HG03442 (cell line): ENCODE data around the gene ERC1.

Experiments used
- ATAC-seq: cut with Tn5 transposase; IDR thresholded peaks from one replicate; pipeline ENCODE4 v1.9.1; 2021; ENCODE audit warnings: mild to moderate bottlenecking, moderate library complexity; ENCODE audit not compliant: unreplicated experiment

ERC1 gene

DNA sequence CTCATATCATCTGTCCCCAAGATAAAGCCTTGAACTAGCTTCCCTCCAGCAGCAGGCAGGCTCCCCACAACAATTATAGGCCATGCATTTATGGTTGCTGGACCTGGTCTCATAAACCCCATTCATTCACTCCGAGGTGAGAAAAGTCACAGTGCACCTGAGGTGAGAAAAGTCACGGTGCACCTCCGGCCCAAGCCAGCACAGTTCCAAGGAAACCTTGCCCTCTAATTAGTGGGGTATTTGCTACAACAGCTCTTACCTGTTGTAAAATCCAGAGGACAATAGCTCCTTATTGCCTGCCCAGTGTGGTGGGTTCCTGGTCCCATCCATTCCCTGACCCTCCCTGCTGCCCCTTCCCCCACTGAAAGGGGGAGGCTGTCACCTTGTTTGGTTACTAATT lies 537.8 kb downstream of the ERC1 start:
- ATAC-seq: no peak

DNA sequence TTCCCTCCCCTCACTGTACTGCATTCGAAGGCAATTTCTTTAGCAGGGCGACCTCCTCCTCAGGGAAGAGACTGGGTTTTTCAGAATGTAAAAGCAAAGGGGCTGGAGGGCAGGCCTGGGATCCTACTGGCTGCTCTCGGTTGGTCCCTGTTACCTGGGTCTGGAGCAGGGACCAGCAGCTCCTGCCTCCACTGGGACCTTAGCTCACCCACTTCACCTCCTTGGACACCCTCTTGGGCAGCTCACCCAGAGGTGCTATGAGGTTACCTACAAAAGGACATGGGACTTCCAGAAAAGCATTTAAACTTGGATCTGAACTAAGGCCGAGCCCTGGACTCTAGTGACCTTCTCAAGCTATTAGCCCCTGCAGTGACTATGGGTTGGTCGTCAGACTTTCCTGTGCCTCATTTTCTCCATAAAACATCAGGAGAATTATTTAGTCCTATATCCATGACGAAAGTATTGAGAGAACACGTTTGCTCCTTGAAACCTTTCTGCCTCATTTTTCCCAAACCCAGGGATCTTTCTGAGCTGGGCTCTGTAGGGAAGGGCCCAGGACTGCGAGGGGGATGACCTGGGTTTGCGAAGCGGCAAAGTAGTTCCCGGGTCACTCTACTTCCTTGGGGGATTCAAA lies 538.3 kb downstream of the ERC1 start:
- ATAC-seq: no peak

- no peak for ATAC-seq
These were observed 539.0 kb downstream of the ERC1 start for GRCh38 chr12:1529862-1530591.

GRCh38 chr12:1530592-1531152 lies 539.6 kb downstream of the ERC1 start:
- ATAC-seq: no peak

DNA sequence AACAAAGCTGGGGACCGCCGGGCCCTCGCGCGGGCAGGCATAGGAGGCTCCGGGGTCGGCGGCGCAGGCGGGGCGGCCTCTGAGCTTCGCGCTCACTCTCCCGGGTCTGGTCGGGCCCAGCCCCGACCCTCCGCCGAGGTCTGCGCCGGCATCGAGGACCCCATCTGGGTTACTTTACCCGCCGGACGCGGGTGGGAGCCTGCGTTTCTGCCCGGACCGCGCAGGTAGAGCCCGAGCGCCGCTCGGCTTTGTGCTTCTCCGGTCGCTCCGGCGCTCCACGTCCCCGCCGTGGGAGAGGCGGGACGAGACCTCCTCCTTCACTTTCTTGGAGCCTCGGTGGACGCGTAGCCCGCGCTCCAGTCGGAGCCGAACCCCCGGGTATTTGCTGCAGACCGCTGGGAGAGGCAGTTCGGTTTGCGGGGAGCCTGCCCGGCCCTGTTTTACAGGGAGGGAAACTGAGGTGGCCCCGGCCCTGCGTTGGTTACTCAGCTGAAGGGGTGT lies 540.2 kb downstream of the ERC1 start:
- ATAC-seq: no peak

DNA sequence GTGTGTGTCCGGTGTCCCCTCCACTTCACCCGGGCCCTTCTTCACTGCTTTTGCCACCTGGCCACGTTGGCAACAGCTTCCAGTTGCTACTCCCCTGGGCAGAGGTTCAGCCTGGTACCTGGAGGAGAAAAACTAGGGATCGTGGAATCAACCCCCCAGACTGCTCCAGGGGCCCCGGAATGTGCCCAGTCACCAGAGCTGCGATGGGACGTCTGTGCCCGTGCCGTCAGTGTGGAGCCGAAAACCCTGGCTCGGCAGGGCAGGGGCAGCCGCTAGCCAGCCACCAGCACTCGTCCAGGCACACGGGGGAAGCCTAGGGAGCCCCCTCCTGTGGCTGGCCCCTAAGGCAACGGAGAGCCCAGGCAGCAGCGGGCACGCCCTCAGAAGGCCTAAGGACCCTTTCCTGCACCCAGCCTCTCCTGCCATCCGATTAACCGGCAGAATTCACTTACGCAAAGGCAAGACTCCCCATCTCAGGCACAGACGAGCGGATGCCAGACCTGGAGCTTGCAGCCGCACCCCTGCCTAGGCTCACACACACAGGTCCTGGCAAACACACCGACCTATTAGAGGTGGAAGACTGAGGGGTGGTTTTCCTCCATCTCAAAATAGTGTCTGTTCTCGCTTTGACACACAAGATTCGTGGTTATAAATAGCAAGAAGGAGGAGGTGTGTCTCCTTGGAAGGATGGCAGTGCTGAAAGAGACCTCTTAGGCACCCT lies 540.8 kb downstream of the ERC1 start:
- ATAC-seq: no peak

DNA sequence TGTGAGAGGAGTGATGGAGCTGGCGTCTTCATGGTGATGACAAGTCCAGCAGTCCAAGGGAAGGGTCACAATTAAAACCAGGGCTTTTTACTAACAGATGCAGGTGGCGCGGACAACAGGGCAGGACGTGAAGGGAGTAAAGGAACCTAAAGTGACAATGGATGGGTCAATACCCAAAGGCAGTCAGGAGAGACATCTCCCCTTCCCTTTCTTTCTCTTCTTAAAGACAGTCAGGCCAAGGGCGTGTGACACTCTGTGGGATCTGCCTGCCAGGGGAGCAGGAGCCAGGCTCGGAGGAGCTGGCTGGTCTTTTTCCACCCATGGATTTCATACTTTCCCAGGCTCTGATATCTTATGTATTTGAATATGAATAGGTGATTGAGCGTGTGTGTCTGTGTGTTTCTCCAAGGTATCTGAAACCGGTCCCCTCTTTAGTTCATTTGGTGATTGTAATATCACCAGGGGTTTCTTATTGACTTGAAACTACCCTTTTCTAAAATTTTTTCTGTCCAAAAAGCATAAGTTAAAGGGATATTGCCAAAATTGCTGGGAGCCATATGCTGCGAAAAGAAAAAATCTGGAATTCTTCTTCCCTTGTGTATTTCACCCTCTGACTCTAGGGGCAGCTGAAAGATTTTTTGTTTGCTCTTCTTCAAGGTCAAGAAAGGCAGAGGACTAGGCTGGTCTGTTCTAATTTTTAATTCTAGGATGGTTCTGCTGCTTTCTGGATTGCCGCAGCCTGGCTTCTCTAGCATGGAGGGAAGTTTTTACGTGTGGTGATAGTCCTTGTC lies 541.5 kb downstream of the ERC1 start:
- no peak for ATAC-seq

GRCh38 chr12:1533205-1533601 lies 542.2 kb downstream of the ERC1 start:
- peak; percentile 12 for ATAC-seq

DNA sequence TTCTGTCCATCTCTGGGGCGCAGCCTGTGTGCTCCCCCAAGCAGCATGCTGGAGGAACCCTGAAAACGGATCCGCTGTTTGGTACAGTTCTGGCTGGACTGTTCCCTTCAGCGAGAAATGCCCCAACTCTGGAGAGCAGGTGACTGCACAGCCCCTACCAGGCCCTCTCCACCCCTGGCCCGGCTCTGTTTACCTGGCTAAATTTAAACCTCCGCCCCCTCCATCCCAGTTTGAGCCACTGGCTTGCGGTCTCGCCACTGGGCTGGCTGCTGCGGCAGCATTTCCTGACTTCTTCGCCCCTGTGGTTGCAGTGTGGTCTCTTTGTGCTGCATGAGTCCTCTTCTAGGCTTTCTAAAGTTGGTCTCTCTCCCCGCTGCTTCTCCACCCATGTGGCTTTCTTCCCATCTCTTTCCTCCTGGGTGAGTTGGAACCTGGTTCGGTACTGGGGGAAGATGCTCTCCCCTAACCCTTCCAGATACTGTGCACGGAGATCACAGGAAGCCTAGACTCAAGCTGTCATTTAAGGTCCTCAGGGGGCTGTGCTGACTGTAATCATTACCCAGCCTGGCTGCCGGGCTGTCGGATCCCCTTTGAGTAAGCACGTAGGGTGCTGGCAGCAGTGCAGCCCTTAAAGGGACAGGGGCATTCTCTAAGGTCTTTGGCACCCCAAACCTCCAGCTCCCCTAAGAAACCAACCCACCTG lies 542.7 kb downstream of the ERC1 start:
- peak; percentile 41 for ATAC-seq

DNA sequence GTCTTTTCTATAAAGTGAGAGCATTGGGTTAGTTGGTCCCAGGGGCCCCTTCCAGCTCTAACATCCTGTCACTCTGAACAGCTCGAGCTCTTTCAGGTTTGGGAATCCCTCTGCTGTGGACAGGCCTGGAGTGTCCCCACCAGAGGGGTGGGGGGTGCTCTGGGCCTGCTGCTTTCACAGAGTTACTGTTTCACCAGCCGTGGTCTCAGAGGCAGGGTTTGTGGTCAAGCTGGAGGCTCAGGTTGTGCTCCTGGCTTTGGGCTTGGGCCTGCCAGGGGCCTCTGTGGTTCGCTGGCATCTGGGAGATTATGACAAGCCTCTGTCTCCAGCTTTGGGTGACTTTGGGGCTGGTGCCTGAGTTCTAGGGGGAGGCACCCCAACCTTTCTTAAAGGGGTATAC lies 543.7 kb downstream of the ERC1 start:
- ATAC-seq: peak; percentile 16

GRCh38 chr12:1536817-1537216 lies 545.8 kb downstream of the ERC1 start:
- no peak for ATAC-seq

GRCh38 chr12:1539135-1539534 lies 548.1 kb downstream of the ERC1 start:
- ATAC-seq: no peak

GRCh38 chr12:1540690-1541089 lies 549.7 kb downstream of the ERC1 start:
- no peak for ATAC-seq

GRCh38 chr12:1542599-1542998 lies 551.6 kb downstream of the ERC1 start:
- ATAC-seq: no peak

GRCh38 chr12:1544996-1545700 lies 554.1 kb downstream of the ERC1 start:
- no peak for ATAC-seq
